ENCODE data around the gene CNTNAP1.
A peak's percentile ranks its signal among the peaks of the same experiment; 100 is the strongest.
"Not testable (repeated sequence)": the region's sequence is repeated elsewhere in the genome, so short reads cannot be mapped to it uniquely, and the experiment has no call there.

Gene CNTNAP1

GRCh38 chr17:42681976-42682721 lies at the start of gene CNTNAP1:
Gene CNTNAP1, plus strand, starts transcription at chr17:42682531. Its CDS starts 299 bp downstream, at chr17:42682830.
- DNase-seq, result peak; percentile 44
- ATAC-seq, result no peak

GRCh38 chr17:42632949-42633444 lies 49.3 kb upstream of the CNTNAP1 start:
- ATAC-seq (no peak), DNase-seq (no peak)

GRCh38 chr17:42639525-42640113 lies 42.7 kb upstream of the CNTNAP1 start:
- ATAC-seq (no peak), DNase-seq (no peak)

- ATAC-seq, result no peak
- DNase-seq, result no peak
Measured at GRCh38 chr17:42640121-42640520, 42.2 kb upstream of the CNTNAP1 start.

- no peak for DNase-seq
- no peak for ATAC-seq
Measured at GRCh38 chr17:42642336-42642735, 40.0 kb upstream of the CNTNAP1 start.

GRCh38 chr17:42647778-42648177 lies 34.6 kb upstream of the CNTNAP1 start:
- ATAC-seq, result peak; percentile 57

GRCh38 chr17:42651392-42651791 lies 30.9 kb upstream of the CNTNAP1 start:
- DNase-seq, result no peak
- ATAC-seq, result no peak

More at GRCh38 chr17:42647778-42648177, 34.6 kb upstream of the CNTNAP1 start:
- no peak for DNase-seq

GRCh38 chr17:42653179-42654124 lies 28.9 kb upstream of the CNTNAP1 start:
- no peak for DNase-seq
- no peak for ATAC-seq

GRCh38 chr17:42655528-42655927 lies 26.8 kb upstream of the CNTNAP1 start:
- ATAC-seq, result no peak

GRCh38 chr17:42657824-42658588 lies 24.3 kb upstream of the CNTNAP1 start:
- ATAC-seq (no peak), DNase-seq (no peak)

More at GRCh38 chr17:42655528-42655927, 26.8 kb upstream of the CNTNAP1 start:
- DNase-seq, result no peak

- DNase-seq (peak; percentile 87), ATAC-seq (peak; percentile 75)
Measured at GRCh38 chr17:42659079-42659931, 23.0 kb upstream of the CNTNAP1 start, which contains the start of gene TUBG2. Gene TUBG2, plus strand, starts transcription at chr17:42659284. Its CDS starts 220 bp downstream, at chr17:42659504.

- DNase-seq, ATAC-seq: not testable (repeated sequence)
Measured at GRCh38 chr17:42659932-42660274, 22.4 kb upstream of the CNTNAP1 start.

GRCh38 chr17:42660692-42661345 lies 21.5 kb upstream of the CNTNAP1 start:
- no peak for ATAC-seq
- no peak for DNase-seq

GRCh38 chr17:42665581-42666001 lies 16.7 kb upstream of the CNTNAP1 start:
- ATAC-seq (no peak), DNase-seq (no peak)

GRCh38 chr17:42666126-42666525 lies 16.2 kb upstream of the CNTNAP1 start:
- DNase-seq, ATAC-seq: not testable (repeated sequence)

- ATAC-seq (no peak), DNase-seq (no peak)
Measured at GRCh38 chr17:42667088-42667951, 15.0 kb upstream of the CNTNAP1 start.

GRCh38 chr17:42669705-42669976 lies 12.7 kb upstream of the CNTNAP1 start:
- DNase-seq (no peak), ATAC-seq (no peak)

- peak; percentile 24 for ATAC-seq
- DNase-seq, result peak; percentile 50
Measured at GRCh38 chr17:42669977-42670788, 12.1 kb upstream of the CNTNAP1 start.
